Measurements from ENCODE around the gene SH3GL2. TPM values are rescaled to one million over a fixed set of nuclear protein-coding genes. Genes with fewer than 3 reads are reported as not detected.

SH3GL2 gene
- total RNA-seq, 4 donors from 2014 or later, result 3.6 to 6.8 (median 4.7) TPM

DNA sequence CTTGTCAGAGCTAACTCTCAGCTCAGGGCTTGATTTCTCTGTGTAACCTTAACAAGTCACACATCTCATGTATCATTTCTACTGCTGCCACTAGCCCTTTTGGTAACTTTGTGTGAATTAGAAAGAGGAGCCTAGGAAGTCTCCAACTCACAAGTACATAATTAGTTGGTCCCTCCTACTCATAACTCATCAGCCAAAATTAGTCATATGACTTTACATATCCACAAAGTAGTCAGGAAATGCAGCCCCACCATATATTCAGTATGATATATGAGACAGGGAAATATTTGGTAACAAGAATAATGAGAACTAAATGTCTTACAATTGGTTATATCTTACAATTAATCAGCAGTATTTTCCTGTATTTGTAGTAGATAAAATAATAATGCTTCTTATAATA is 250.2 kb downstream of the SH3GL2 start:
- Histone ChIP-seq H3K4me1 (peaks cover 0 to 17% (median 2%) of the 10 kb centered on the region in 3 donors), H3K27ac (no peak overlapping the region), H3K27me3 (no peaks in the 10 kb centered on the region), H3K9me3 (no peaks in the 10 kb centered on the region), H3K36me3 (no peaks in the 10 kb centered on the region), H3K4me3 (no peak overlapping the region)
- no peak for ATAC-seq
- no peak for TF ChIP-seq EP300 (IDR thresholded peaks at IDR 0.05)
- no peak for TF ChIP-seq POLR2AphosphoS5 (IDR thresholded peaks at IDR 0.05)
- TF ChIP-seq POLR2A (IDR thresholded peaks at IDR 0.05), result no peak
- TF ChIP-seq, protein P1, sequence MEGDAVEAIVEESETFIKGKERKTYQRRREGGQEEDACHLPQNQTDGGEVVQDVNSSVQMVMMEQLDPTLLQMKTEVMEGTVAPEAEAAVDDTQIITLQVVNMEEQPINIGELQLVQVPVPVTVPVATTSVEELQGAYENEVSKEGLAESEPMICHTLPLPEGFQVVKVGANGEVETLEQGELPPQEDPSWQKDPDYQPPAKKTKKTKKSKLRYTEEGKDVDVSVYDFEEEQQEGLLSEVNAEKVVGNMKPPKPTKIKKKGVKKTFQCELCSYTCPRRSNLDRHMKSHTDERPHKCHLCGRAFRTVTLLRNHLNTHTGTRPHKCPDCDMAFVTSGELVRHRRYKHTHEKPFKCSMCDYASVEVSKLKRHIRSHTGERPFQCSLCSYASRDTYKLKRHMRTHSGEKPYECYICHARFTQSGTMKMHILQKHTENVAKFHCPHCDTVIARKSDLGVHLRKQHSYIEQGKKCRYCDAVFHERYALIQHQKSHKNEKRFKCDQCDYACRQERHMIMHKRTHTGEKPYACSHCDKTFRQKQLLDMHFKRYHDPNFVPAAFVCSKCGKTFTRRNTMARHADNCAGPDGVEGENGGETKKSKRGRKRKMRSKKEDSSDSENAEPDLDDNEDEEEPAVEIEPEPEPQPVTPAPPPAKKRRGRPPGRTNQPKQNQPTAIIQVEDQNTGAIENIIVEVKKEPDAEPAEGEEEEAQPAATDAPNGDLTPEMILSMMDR (IDR thresholded peaks at IDR 0.05), result no peak

DNA sequence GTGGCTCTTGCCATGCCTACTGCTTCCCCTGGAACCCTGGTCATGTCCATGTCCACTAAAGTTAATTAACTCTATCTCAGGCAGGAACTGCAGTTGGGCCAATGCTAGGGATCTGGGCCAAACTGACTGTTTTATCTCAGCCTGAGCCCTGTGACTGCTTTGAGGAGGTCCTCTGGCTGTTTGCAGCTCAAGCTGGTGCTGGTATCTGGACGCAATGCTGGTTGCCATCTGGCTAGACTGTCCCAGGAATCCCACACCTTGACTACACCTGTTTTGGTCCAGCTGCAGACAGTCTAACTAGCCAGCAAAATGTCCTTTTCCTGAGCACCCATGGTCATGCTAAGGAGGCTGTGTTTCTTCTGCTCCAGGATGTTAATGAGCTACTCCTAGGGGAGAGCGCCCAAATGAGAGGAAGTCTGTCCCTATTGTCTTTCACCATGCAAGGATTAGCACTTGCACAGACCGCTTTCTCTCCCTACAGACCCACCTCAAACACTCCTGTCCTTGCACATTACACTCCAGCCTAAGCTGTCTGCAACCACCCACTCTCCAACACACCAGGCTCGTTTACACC is 251.0 kb downstream of the SH3GL2 start:
- no peaks in the 10 kb centered on the region for H3K36me3 ChIP-seq
- no peak for TF ChIP-seq POLR2AphosphoS5 (IDR thresholded peaks at IDR 0.05)
- no peak for TF ChIP-seq EP300 (IDR thresholded peaks at IDR 0.05)
- TF ChIP-seq POLR2A (IDR thresholded peaks at IDR 0.05), result no peak
- TF ChIP-seq, protein P1 (IDR thresholded peaks at IDR 0.05), result no peak
- peaks cover 0 to 9% (median 0%) of the 10 kb centered on the region in 3 donors for H3K4me1 ChIP-seq
- no peaks in the 10 kb centered on the region for H3K9me3 ChIP-seq
- 70 to 79% methylated on average over 2 to 3 of the region's 4 CpGs for WGBS, 2 donors (ENCODE audit: low coverage in 1 of 2)
- H3K4me3 ChIP-seq, result no peak overlapping the region
- no peak overlapping the region for H3K27ac ChIP-seq
- no peaks in the 10 kb centered on the region for H3K27me3 ChIP-seq
- ATAC-seq, result no peak

DNA sequence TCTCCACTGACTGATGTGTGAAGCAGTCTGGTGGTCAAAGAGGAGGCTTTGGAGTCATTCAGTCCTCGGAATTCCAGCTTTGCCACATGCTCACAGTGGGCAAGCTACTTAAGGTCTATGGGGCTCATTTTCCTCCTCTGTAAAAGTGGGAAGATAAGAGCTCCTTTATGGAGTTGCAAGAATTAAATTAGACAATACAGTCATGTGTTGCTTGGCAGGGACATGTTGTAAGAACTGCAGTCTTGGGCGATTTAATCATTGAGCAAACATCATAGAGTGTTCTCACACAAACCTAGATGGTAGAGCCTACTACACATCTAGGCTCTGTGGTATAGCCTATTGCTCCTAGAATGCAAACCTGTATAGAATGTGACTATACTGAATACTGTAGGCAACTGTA is 253.9 kb downstream of the SH3GL2 start:
- no peak for ATAC-seq
- Histone ChIP-seq H3K27me3 (no peaks in the 10 kb centered on the region), H3K4me3 (no peak overlapping the region), H3K27ac (no peak overlapping the region), H3K9me3 (no peaks in the 10 kb centered on the region), H3K36me3 (no peaks in the 10 kb centered on the region), H3K4me1 (no peaks in the 10 kb centered on the region)
- 0 to 45% methylated on average over 1 to 2 of the region's 2 CpGs for WGBS, 2 donors (ENCODE audit: low coverage in 1 of 2)
- TF ChIP-seq, protein P1 (IDR thresholded peaks at IDR 0.05), result no peak
- no peak for TF ChIP-seq POLR2A (IDR thresholded peaks at IDR 0.05)

DNA sequence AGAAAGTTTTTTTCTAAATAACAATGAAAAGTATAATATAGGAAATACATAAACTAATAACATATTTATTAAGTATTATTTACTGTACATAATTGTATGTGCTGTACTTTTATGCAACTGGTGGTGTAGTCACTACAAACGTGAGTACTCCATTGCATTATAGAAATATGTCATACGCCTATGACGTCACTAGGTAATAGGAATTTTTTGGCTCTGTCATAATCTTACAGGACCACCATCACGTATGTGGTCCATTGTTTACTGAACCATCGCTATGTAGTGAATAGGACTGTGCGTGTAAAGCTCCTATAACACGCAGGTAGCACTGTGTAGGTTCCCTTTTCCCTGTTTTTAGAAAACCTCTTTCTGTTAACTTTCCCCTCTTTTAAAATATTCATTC is 255.0 kb downstream of the SH3GL2 start:
- Histone ChIP-seq H3K9me3 (no peaks in the 10 kb centered on the region), H3K36me3 (no peaks in the 10 kb centered on the region), H3K4me1 (no peaks in the 10 kb centered on the region), H3K4me3 (no peak overlapping the region), H3K27me3 (no peaks in the 10 kb centered on the region), H3K27ac (no peak overlapping the region)
- ATAC-seq, result no peak
- TF ChIP-seq EP300 (IDR thresholded peaks at IDR 0.05) (no peak), POLR2A (IDR thresholded peaks at IDR 0.05) (no peak), POLR2AphosphoS5 (IDR thresholded peaks at IDR 0.05) (no peak)
- TF ChIP-seq, protein P1 (IDR thresholded peaks at IDR 0.05), result no peak
- 89 to 90% methylated on average over 7 of the region's 7 CpGs for WGBS, 2 donors (ENCODE audit: low coverage in 1 of 2)

DNA sequence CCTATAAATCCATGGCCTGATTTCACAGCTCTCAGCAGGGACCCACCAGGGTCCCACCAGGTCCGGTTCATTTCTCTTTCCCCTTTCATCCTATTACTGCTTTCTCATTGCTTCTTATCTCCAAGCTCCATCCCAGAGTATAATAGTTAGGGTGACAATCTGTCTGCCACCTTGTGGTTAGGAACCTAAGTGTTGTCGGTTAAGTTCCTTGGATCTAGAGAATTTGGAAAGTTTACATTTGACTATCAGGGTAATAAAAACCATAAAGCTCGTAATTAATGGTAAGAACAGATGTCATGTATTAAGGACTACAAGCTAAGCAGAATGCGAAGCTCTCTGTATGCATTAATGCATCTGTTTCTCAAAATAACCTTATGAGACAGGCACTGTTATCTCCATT is 259.1 kb downstream of the SH3GL2 start:
- H3K4me1 ChIP-seq, result no peaks in the 10 kb centered on the region
- no peaks in the 10 kb centered on the region for H3K36me3 ChIP-seq
- no peaks in the 10 kb centered on the region for H3K27me3 ChIP-seq
- no peak for ATAC-seq
- TF ChIP-seq POLR2AphosphoS5 (IDR thresholded peaks at IDR 0.05) (no peak), EP300 (IDR thresholded peaks at IDR 0.05) (no peak), POLR2A (IDR thresholded peaks at IDR 0.05) (no peak)
- TF ChIP-seq, protein P1 (IDR thresholded peaks at IDR 0.05), result no peak
- H3K9me3 ChIP-seq, result no peaks in the 10 kb centered on the region
- no peak overlapping the region for H3K4me3 ChIP-seq
- H3K27ac ChIP-seq, result no peak overlapping the region
- WGBS, 2 donors (ENCODE audit: low coverage in 1 of 2), result 46 to 77% methylated on average over 4 of the region's 4 CpGs
